Central memory CD8-positive, alpha-beta T cell (primary cell): ENCODE results near the gene DNASE1L2.

ENCODE experiments used
- ATAC-seq: fragments of 150-1000 bp; cut with Tn5 transposase; replicated peaks from 2 replicates; pipeline ENCODE4 v1.10.0; 2022; ENCODE audit warnings: mild to moderate bottlenecking, moderate FRiP score, moderate number of reproducible peaks; ENCODE audit not compliant: poor library complexity, severe bottlenecking; ENCODE audit errors: extremely low read depth
- DNase-seq, 2 donors: peaks; one replicate each; pipeline ENCODE4 v3.0.0; 2021; ENCODE audit warnings: low spot score in 2 of 2
- H3K27ac Mint-ChIP-seq: one replicate; pipeline ENCODE4 v1.8.0; 2022; ENCODE audit warnings: low read depth, mild to moderate bottlenecking, moderate library complexity, mixed read lengths
- H3K27me3 Mint-ChIP-seq: one replicate; pipeline ENCODE4 v1.8.0; 2022; ENCODE audit warnings: mixed read lengths
- H3K36me3 Mint-ChIP-seq: one replicate; pipeline ENCODE4 v1.8.0; 2022; ENCODE audit warnings: mild to moderate bottlenecking, moderate library complexity, mixed read lengths; ENCODE audit not compliant: insufficient read depth
- H3K4me1 Mint-ChIP-seq: one replicate; pipeline ENCODE4 v1.8.0; 2022; ENCODE audit warnings: mixed read lengths
- H3K4me3 Mint-ChIP-seq: one replicate; pipeline ENCODE4 v1.8.0; 2022; ENCODE audit warnings: mild to moderate bottlenecking, moderate library complexity, mixed read lengths
- H3K9me3 Mint-ChIP-seq: one replicate; pipeline ENCODE4 v1.8.0; 2022; ENCODE audit warnings: mixed read lengths

Gene DNASE1L2, protein sequence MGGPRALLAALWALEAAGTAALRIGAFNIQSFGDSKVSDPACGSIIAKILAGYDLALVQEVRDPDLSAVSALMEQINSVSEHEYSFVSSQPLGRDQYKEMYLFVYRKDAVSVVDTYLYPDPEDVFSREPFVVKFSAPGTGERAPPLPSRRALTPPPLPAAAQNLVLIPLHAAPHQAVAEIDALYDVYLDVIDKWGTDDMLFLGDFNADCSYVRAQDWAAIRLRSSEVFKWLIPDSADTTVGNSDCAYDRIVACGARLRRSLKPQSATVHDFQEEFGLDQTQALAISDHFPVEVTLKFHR

DNA sequence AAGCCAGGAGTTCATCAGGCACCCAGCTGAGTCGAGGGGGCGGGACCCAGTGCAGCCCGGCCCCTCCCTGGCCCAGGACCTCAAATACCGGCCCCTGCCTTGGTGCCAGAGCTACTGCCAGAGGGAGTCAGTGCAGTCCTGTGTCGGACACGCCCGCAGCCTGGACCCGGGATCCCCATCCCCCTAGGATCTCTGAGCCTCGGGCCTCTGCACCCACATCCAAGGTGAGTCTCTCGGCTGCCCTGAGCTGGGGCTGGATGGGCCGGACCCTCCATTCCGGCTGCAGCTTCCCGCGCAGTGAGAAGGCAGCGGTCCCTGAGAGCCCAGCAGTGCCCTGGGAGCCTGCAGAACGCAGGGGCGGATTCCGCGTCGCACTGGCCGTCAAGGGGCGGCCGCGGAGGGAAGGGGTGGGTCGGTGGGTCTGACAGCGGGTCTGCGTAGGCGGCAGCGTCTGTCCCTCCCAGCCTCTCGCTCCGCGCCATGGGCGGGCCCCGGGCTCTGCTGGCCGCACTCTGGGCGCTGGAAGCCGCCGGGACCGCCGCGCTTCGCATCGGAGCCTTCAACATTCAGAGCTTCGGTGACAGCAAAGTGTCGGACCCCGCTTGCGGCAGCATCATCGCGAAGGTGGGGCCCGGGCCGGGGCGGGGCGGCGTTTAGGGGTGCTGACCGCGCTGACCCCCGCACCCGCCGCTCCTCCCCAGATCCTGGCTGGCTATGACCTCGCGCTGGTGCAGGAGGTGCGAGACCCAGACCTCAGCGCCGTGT is at the start of gene DNASE1L2:
TSS of gene DNASE1L2 (plus strand) at position 108 of the 765 bp plus-strand sequence. CDS start at position 481, 373 bp downstream.
- DNase-seq (no peak), ATAC-seq (no peak)
- Mint-ChIP-seq H3K9me3 (no peaks in the 10 kb centered on the region), H3K4me3 (no peak within 1 kb of the TSS), H3K36me3 (peaks cover 7% of the 10 kb centered on the region), H3K4me1 (no peaks in the 10 kb centered on the region), H3K27me3 (no peaks in the 10 kb centered on the region), H3K27ac (no peak within 1 kb of the TSS)

DNA sequence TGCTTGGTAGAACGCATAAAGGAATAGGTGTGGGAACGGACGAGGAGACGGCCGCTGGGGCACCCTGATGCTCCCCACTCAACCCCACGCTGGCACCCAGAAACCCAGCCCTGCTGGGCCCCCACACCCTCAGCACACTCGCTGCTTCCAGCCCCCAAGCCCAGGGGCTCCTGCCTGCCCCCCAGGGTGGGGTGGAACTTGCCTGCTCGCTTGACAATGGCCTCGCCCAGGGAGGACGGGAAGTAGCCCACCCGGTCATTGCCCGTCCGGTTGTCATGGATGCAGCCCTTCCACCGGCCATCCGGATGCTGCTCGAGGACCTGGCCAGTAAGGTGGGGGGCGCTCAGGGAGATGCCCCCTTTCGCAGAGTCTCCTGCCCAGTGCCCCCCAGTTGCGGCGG is 49.7 kb upstream of the DNASE1L2 start:
- DNase-seq, result no peak
- no peaks in the 10 kb centered on the region for H3K9me3 Mint-ChIP-seq
- H3K4me3 Mint-ChIP-seq, result no peak overlapping the region
- peaks cover 2% of the 10 kb centered on the region for H3K36me3 Mint-ChIP-seq
- no peak overlapping the region for H3K27ac Mint-ChIP-seq
- peaks cover 9% of the 10 kb centered on the region for H3K4me1 Mint-ChIP-seq
- no peaks in the 10 kb centered on the region for H3K27me3 Mint-ChIP-seq
- no peak for ATAC-seq

DNA sequence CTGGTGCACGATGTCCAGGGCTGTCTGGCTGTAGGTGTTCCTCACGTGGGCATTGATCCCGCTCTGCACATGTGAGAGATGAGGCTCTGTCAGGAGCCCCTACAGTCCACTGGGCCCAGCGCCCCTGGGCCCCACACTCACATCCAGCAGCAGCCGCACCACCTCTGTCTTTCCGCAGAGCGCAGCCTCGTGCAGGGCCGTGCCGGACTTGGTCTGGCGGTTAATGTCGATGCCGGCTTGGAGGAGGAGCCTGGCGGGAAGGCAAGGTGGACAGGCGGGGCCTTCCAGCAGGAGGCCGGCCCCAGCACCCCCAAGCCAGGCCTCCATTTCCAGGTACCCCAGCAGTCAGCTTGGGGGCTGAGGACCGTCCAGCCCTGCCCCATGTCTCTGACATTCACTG is 49.0 kb upstream of the DNASE1L2 start:
- Mint-ChIP-seq H3K27me3 (no peaks in the 10 kb centered on the region), H3K4me3 (no peak overlapping the region), H3K36me3 (peaks cover 2% of the 10 kb centered on the region), H3K4me1 (peaks cover 3% of the 10 kb centered on the region), H3K9me3 (no peaks in the 10 kb centered on the region), H3K27ac (no peak overlapping the region)
- ATAC-seq (no peak), DNase-seq (no peak)

- Mint-ChIP-seq H3K36me3 (peaks cover 2% of the 10 kb centered on the region), H3K9me3 (no peaks in the 10 kb centered on the region), H3K4me1 (no peaks in the 10 kb centered on the region), H3K27me3 (no peaks in the 10 kb centered on the region), H3K27ac (no peak overlapping the region), H3K4me3 (no peak overlapping the region)
- DNase-seq, result no peak
- no peak for ATAC-seq
Measured at GRCh38 chr16:2188395-2188794, 47.8 kb upstream of the DNASE1L2 start.

GRCh38 chr16:2189252-2189893 is 46.9 kb upstream of the DNASE1L2 start:
- H3K36me3 Mint-ChIP-seq, result peaks cover 2% of the 10 kb centered on the region
- ATAC-seq (no peak), DNase-seq (no peak)
- H3K4me1 Mint-ChIP-seq, result no peaks in the 10 kb centered on the region
- no peaks in the 10 kb centered on the region for H3K9me3 Mint-ChIP-seq
- H3K27me3 Mint-ChIP-seq, result peaks cover 1% of the 10 kb centered on the region
- no peak overlapping the region for H3K27ac Mint-ChIP-seq
- no peak overlapping the region for H3K4me3 Mint-ChIP-seq

- peaks cover 3% of the 10 kb centered on the region for H3K36me3 Mint-ChIP-seq
Measured at GRCh38 chr16:2190002-2190658, 46.1 kb upstream of the DNASE1L2 start.

DNA sequence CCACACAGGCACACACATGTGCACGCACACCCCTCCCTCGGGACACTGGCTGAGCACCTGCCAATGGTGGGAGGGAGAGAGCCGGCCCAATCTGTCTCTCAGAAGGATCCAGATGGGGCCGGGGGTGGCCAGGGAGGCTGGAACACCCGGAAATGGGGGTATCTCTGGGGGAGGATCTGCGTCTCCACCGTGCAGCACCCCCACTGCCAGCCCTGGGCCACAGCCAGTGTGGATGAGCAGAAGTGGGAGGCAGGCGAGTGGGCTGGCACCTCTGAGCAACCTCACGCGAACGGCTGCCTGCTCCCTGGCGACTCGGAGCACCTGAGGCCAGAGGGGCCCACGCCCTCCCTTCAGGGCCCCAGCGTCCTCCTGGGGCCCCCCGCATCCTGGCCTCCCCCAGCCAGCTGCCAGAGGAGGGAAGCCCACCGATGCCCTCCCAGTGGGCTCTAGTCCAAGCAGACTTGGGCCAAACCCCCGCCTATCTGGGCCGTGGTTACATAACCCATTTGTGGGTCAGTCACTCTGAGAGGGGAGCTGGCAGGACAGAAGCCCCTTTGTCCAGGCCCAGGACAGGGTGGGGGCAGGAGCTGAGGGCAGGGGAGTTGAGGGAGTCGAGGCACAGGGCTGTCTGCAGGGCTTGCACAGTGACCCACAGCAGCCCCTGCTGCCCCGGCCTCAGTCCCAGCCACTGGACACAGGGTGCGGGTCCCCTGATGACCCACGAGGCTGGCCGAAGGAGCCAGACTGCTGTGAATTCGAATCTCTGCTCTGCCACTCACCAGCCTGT is 45.4 kb upstream of the DNASE1L2 start:
- no peak overlapping the region for H3K4me3 Mint-ChIP-seq
- no peak for DNase-seq
- H3K27ac Mint-ChIP-seq, result no peak overlapping the region
- no peaks in the 10 kb centered on the region for H3K4me1 Mint-ChIP-seq
- H3K27me3 Mint-ChIP-seq, result peaks cover 12% of the 10 kb centered on the region
- no peak for ATAC-seq
- peaks cover 3% of the 10 kb centered on the region for H3K36me3 Mint-ChIP-seq
- no peaks in the 10 kb centered on the region for H3K9me3 Mint-ChIP-seq

More at GRCh38 chr16:2190002-2190658, 46.1 kb upstream of the DNASE1L2 start:
- H3K4me1 Mint-ChIP-seq, result no peaks in the 10 kb centered on the region
- H3K27me3 Mint-ChIP-seq, result peaks cover 9% of the 10 kb centered on the region
- no peaks in the 10 kb centered on the region for H3K9me3 Mint-ChIP-seq
- H3K4me3 Mint-ChIP-seq, result no peak overlapping the region
- ATAC-seq (no peak), DNase-seq (no peak)
- no peak overlapping the region for H3K27ac Mint-ChIP-seq

DNA sequence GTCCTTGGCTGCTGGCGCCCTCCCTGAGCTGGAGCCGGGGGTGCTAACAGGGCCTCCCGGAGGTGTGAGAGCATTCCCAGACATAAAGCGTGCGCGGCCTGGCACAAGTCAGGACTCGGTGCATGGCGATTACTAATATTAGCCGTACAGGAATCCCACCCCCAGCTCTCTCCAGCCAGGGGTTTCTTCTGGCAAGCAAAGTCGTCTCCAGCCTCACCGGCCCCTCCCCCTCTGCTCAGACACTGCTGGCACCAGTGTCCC is 44.9 kb upstream of the DNASE1L2 start:
- Mint-ChIP-seq H3K9me3 (no peaks in the 10 kb centered on the region), H3K27me3 (peaks cover 12% of the 10 kb centered on the region), H3K4me1 (no peaks in the 10 kb centered on the region), H3K27ac (no peak overlapping the region), H3K4me3 (no peak overlapping the region), H3K36me3 (peaks cover 2% of the 10 kb centered on the region)
- DNase-seq, result no peak
- no peak for ATAC-seq

DNA sequence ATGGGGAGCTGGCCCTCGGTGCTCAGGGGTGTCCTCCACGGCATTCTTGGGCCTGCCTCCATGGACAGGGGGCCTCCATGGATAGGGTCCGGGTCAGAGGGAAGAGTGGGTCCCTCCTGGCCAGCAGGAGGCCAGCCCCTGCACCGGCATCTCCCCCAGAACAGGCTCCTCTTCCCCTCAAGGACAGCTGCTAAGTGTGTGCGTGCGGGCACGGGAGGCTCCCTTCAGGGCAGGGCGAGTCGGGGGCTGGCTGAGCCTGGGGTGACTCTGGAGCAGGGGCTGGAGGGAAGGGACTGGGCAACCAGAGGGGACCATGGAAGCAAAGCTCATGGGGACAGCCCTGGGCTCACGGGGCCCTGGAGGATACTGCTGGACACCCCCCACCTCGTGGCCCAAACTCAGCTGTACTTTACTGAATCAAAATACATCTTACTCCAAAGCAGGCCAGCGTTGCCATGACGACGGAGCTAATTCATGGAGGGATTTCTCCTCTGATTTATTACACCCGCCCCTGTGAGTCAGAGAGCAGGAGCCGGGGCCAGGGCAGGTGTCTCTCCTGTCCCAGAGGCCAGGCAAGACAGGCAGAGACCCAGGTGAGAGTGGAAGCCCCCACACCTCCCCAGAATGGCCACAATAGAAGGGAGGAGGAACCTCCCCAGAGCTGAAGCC is 41.9 kb upstream of the DNASE1L2 start:
- H3K27ac Mint-ChIP-seq, result no peak overlapping the region
- H3K9me3 Mint-ChIP-seq, result no peaks in the 10 kb centered on the region
- H3K4me3 Mint-ChIP-seq, result peak overlapping the region; percentile 44
- peaks cover 1% of the 10 kb centered on the region for H3K36me3 Mint-ChIP-seq
- no peaks in the 10 kb centered on the region for H3K4me1 Mint-ChIP-seq
- no peak for DNase-seq
- H3K27me3 Mint-ChIP-seq, result peaks cover 35% of the 10 kb centered on the region
- ATAC-seq, result no peak

GRCh38 chr16:2194852-2195321 is 41.4 kb upstream of the DNASE1L2 start:
- H3K27ac Mint-ChIP-seq, result no peak overlapping the region
- peaks cover 1% of the 10 kb centered on the region for H3K36me3 Mint-ChIP-seq
- peak overlapping the region; percentile 44 for H3K4me3 Mint-ChIP-seq
- no peaks in the 10 kb centered on the region for H3K4me1 Mint-ChIP-seq
- peaks cover 35% of the 10 kb centered on the region for H3K27me3 Mint-ChIP-seq
- DNase-seq (peak in 1 of 2 donors; percentile 29), ATAC-seq (peak; percentile 70)
- no peaks in the 10 kb centered on the region for H3K9me3 Mint-ChIP-seq

DNA sequence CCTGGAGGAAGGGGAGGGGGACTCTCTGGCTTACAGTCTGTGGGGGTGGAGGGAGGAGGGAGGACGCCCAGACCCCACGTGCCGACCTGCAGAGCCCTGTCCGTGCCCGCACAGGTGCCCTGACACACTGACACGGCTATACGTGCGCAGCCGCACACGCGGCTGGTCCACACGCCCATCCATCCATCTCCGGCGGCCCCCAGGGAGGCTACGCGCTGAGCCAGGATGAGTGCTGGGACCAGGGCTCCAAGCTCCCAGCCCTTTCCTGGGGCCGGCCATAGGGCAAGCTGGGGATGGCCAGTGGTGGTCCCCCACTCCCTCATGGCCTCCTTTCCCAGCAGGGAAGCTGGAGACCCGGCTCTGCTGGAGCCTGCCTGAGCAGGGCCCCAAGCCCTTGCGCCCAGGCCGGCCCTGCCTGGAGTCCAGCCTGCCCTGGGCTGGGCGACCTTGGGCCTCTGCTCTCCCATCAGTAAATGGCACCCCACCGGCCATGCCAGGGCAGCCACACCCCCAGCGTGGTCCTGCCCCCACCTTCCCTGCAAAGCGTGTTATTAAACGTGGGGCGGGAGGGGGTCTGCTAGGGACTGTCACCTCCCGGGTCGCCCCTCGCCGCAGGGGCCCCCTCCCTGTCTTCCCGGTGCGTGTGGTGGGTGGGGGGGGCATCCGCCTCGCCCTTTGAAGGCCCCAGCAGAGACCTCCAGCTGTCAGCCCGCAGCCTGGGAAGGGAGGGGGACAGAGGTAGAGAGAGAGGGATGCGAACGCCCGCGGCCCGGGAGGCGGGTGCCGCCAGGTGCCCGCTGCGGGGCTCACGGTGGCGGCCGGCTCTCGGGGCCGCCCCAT is 40.7 kb upstream of the DNASE1L2 start:
- peaks cover 1% of the 10 kb centered on the region for H3K36me3 Mint-ChIP-seq
- H3K4me1 Mint-ChIP-seq, result no peaks in the 10 kb centered on the region
- no peak overlapping the region for H3K27ac Mint-ChIP-seq
- no peak for DNase-seq
- peaks cover 35% of the 10 kb centered on the region for H3K27me3 Mint-ChIP-seq
- H3K9me3 Mint-ChIP-seq, result no peaks in the 10 kb centered on the region
- ATAC-seq, result no peak
- peak overlapping the region; percentile 44 for H3K4me3 Mint-ChIP-seq
